Measurements from ENCODE around the gene YY1.
"Not testable (repeated sequence)": the region's sequence is repeated elsewhere in the genome, so short reads cannot be mapped to it uniquely, and the experiment has no call there.

The YY1 gene

GRCh38 chr14:100243020-100243419, 4.1 kb downstream of the YY1 start:
- DNase-seq (ENCODE audit: low read depth), result no peak

DNA sequence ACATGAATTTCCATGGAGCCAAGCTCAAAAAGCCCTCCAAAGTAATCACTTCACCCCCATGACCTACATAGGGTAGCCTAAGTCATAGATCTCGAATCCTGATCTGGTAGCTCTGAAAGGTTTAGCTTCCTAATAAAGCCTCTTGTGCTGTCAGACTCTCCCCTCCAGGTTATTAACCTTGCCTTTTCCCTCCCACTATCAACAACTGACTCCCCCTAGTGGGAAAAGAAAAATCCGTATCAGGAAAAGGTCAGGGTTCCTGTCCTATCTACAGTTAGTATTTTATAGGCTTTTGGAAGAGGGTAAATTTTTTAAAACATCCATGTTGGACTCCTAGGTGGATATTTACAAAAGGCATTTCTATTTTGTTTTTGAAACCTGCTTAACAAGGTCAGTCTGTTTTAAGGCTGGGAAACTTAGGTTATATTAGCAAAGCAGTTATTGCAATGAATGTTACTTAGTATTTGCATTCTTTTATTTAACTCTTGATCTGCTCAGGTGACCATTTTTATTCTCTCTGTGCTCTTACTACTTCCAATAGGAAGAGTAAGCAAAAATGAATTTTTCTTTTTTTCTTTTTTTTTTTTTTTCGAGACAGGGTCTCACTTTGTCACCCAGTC, 8.0 kb downstream of the YY1 start:
- no peak for DNase-seq (ENCODE audit: low read depth)

- DNase-seq (ENCODE audit: low read depth), result no peak
Measured at GRCh38 chr14:100250732-100251465, 12.0 kb downstream of the YY1 start.

DNA sequence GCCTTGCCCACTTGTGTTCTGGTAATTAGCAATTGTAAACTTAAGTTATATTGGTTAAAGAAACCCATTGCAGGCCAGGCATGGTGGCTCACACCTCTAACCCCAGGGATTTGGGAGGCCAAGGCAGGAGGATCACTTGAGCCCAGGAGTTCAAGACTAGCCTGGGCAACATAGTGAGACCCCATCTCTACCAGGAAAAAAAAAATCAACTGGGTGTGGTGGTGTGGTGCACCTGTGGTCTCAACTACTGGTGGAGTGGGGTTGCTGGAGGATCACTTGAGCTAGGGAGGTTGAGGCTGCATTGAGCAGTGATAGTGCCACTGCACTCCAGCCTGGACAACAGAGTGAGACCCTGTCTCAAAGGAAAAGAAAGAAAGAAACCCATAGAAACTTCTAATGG, 13.7 kb downstream of the YY1 start:
- DNase-seq (ENCODE audit: low read depth), result no peak

DNA sequence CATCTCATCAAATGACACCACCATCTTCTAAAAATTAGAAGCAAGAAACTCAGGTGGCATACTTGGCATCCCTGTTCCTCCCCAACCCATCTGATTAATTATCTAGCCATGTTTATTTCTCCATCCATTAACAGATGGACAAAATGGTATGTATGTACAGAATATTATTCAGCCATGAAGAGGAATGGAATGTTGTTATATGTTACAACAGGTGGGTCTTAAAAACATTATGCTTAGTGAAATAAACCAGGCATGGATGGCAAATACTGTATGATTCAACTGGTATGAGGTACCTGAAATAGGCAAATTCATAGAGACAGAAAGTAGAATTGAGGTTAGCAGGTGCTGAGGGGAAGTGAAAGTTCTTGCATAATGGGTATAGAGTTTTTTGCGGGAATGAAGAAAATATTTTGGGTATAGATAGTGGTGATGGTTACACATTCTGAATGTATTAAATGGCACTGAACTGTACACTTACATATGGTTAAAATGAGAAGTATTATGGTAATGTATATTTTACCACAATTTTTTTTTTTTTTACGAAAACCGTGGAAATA, 17.5 kb downstream of the YY1 start:
- no peak for DNase-seq (ENCODE audit: low read depth)

DNA sequence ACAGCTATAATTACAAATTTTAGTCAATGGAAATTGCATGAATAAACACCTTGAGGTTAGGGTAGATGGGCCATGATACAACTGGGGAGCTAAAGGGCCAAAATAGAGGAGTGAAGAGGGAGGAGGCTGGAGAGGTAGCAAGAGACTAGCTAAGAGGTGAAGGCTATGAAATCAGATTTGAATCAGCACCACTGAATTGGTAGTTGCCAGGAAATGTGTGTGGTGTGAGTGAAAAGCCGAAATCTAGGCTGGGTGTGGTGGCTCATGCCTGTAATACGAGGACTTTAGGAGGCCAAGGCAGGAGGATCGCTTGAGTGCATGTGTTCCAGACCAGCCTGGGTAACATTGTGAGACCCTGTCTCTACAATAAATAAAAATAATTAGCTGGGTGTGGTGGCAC, 22.7 kb downstream of the YY1 start:
- no peak for DNase-seq (ENCODE audit: low read depth)

DNA sequence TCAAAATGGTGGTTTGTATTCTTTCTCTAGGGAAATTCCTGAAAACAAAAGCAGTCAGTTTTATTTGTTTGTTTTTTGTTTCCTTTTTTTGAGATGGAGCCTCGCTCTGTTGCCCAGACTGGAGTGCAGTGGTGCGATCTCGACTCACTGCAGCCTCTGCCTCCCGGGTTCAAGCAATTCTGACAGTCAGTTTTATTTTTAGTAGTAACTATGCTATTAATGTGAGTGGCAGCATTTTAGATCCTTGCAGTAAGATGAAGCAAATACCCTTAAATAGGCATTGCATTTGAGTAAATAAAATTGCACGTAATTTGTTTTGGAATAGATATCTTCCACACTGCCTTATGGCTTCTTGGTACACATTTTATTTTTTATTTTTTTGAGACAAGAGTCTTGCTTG, 23.6 kb downstream of the YY1 start:
- DNase-seq (ENCODE audit: low read depth), result no peak

DNA sequence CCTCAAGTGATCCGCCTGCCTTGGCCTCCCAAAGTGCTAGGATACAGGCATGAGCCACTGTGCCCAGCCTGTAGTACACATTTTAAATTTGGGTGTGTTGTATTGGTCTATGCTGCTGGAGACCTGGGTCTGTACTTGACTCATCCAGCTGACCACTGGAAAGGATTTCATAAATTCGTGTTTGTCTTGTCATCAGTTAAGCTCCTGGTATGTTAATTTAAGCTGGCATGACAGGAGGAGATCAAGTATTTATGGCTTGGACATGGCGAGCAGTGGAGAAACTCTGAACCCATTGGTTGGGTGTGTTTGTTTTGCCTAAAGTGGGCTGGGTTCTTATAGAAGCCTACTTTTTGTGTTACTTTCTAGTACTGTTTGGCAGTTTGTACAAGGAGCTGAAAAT, 24.2 kb downstream of the YY1 start:
- no peak for DNase-seq (ENCODE audit: low read depth)

DNA sequence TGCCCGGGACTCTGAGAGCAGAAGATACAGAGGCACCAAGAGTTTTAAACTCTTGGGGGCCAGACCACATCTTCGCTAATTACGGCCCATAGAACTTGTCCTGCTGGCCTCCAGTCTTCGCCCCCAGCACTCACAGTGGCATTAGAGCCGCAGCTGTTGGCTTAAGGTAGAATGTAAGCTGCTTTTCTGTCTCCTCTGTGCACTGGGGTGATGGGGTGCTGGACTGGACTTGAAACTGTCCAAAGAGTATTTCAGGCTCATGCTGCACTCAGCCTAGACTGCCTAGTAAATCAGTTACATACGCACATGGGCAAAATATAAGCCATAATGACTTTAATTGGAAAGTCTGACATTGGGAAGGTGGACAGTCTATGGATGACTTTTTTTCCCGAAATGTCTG, 29.0 kb downstream of the YY1 start:
- DNase-seq (ENCODE audit: low read depth), result no peak

DNA sequence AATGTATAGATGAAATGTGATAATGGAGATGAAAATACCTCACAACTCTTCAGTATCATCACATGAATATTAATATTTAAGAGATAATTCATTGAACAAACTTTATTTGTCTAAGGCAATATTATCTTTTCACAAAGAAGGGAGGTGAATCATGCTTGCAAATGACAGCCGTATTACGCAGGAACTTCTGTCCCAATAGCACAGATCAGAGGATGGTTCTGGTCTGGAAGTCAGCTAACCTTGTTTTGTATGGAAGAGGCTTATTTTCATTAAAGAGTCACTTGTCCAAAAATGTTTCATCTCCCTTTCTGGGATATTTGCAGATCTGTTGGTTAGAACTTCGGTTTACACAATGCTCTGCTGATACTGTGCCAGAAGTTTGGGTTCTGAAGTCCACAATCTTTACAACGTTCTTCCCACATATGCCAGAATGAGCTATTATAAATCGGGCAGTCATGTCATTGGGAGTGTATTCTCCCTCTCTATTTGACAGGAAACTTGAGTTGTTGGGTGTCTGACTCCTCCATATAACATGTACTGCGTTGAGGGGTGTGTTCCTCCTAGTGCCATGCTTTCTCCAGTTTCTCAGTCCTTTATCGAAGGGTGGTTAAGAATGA, 29.8 kb downstream of the YY1 start:
- DNase-seq (ENCODE audit: low read depth), result no peak

DNA sequence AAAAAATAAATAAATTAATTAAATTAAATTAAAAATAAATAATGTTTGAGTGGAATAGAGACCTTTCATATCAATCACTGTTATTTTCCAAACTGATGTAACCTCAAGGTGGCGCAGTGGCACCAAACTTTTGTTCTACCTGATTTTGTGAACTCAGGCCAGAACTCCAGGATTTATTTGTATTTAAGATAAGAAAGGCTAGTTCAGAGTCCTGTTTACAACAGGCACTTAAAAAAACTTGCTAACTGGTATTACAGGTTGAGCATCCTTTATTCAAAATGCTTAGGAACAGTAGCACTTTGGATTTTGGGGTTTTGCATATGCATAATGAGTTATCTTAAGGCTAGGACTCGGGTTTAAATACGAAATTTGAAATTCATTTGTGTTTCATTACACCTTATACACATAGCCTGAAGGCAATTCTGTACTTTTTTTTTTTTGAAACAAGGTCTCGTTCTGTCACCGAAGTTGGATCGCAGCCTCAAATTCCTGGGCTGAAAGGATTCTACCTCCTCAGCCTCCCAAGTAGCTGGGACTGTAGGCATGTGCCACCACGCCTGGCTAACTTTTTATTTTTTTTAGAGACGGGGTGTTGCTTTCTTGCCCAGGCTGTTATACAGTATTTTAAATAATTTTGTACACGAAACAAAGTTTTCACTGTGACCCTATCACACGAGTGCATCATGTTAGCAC, 32.4 kb downstream of the YY1 start:
- DNase-seq (ENCODE audit: low read depth), result no peak

GRCh38 chr14:100274250-100274649, 35.3 kb downstream of the YY1 start:
- no peak for DNase-seq (ENCODE audit: low read depth)

- no peak for DNase-seq (ENCODE audit: low read depth)
Measured at GRCh38 chr14:100275214-100275613, 36.3 kb downstream of the YY1 start.

GRCh38 chr14:100278702-100279101, 39.8 kb downstream of the YY1 start:
- DNase-seq (ENCODE audit: low read depth), result no peak

DNA sequence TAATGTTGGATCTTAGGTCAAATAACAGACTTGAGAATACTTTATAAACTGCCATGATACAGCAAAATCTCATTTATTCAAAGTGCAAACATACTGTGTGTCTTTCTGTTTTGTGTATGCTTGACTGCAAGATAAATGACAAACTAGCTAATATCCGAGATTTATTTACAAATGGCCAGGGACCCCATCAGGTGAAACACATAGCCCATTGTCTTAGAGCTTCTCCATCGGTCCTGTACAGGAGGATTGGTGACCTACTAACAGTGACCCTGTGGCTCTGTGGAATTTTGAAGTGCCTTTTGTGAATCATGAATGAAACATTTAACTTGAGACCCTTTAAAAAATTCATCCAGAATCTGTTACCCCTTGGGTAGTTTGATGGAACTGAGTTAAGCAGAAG, 40.2 kb downstream of the YY1 start:
- no peak for DNase-seq (ENCODE audit: low read depth)

GRCh38 chr14:100279563-100279962, 40.6 kb downstream of the YY1 start:
- DNase-seq (ENCODE audit: low read depth), result no peak

GRCh38 chr14:100281286-100282082, 42.5 kb downstream of the YY1 start:
- DNase-seq (ENCODE audit: low read depth), result no peak

GRCh38 chr14:100282083-100282350, 43.1 kb downstream of the YY1 start:
- DNase-seq (ENCODE audit: low read depth), result no peak

GRCh38 chr14:100282766-100283419, 43.9 kb downstream of the YY1 start:
- no peak for DNase-seq (ENCODE audit: low read depth)

DNA sequence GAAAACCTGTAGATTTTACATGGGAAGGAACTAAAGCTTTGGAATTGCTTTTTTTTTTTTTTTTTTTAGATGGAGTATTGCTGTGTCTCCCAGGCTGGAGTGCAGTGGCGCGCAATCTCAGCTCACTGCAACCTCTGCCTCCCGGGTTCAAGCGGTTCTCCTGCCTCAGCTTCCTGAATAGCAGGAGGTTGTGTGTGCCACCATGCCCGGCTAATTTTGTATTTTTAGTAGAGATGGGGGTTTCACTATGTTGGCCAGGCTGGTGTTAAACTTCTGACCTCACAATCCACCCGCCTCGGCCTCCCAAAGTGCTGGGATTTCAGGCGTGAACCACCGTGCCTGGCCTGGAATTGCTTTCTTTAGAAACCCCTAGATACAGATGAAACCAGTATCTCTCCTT, 44.5 kb downstream of the YY1 start:
- not testable (repeated sequence) for DNase-seq (ENCODE audit: low read depth)

All from CMK (cell line).